ENCODE measurements around the gene FAM219B.

FAM219B gene

DNA sequence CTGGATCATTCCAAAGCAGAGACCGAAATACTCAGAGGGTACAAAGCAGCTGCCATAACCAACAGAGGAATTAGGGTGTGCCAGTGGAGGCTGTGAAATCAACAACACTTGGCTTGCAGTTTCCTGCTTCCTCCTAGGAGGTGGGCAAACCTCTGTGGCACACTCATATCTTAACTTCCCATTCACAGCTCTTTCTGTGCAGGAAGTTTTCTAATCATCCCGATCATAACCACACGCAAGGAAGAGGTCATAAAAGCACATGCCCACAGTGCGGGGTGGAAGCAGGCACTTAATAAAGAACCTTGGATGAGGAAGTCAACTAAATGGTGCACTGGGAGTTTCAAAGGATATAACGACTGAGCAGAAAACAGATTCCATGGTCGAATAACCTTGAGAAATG, 38.6 kb downstream of the FAM219B start:
- Histone ChIP-seq H3K4me3 (ENCODE audit: low read depth in 1 of 5, low read length in 5 of 5) (no peak overlapping the region), H3K27ac (ENCODE audit: low read depth, low read length) (no peak overlapping the region), H3K9me3 (ENCODE audit: control insufficient read depth in 5 of 5, low read length in 5 of 5) (no peaks in the 10 kb centered on the region), H3K4me1 (ENCODE audit: control insufficient read depth in 5 of 5, insufficient read depth in 5 of 5, low read length in 5 of 5) (peaks cover 9 to 73% (median 62%) of the 10 kb centered on the region in 5 donors), H3K27me3 (ENCODE audit: control insufficient read depth in 5 of 5, insufficient read depth in 4 of 5, low read length in 5 of 5) (no peaks in the 10 kb centered on the region), H3K9ac (ENCODE audit: low read length in 5 of 5) (peak overlapping the region in 1 of 5 donors; percentile 23), H3K36me3 (ENCODE audit: control insufficient read depth in 5 of 5, insufficient read depth in 5 of 5, low read length in 5 of 5) (peaks cover 0 to 7% (median 2%) of the 10 kb centered on the region in 5 donors)

DNA sequence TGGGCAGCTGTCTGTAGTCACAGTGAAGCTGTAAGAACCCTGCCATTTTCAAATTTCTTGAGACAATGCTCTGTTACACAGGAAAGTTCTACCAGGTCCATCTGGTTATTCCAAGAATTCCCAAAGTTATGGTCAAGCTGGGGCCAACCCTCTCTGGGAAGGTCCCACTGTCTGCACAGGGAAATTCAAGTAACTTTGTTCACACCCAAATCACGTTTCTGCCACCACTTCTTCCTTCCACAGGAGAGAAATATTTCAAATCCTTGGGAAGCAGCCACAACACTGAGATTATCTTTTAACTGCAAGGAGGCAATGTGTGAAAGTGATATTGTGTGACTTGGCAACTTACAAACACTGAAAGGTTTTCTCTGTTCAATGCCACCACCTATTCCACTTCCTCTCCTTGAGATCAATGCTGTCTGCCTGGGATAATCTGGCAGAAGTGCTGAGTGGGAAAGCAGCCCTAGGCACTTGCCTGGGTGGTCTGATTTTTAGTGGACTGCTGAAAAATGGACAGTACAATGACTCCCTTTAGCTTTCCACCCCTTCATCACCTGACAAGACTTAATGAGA, 39.1 kb downstream of the FAM219B start:
- no peak overlapping the region for H3K4me3 ChIP-seq (ENCODE audit: low read depth in 1 of 5, low read length in 5 of 5)
- peaks cover 0 to 7% (median 2%) of the 10 kb centered on the region in 5 donors for H3K36me3 ChIP-seq (ENCODE audit: control insufficient read depth in 5 of 5, insufficient read depth in 5 of 5, low read length in 5 of 5)
- peak overlapping the region in 1 of 5 donors; percentile 23 for H3K9ac ChIP-seq (ENCODE audit: low read length in 5 of 5)
- H3K27ac ChIP-seq (ENCODE audit: low read depth, low read length), result no peak overlapping the region
- H3K9me3 ChIP-seq (ENCODE audit: control insufficient read depth in 5 of 5, low read length in 5 of 5), result no peaks in the 10 kb centered on the region
- no peaks in the 10 kb centered on the region for H3K27me3 ChIP-seq (ENCODE audit: control insufficient read depth in 5 of 5, insufficient read depth in 4 of 5, low read length in 5 of 5)
- H3K4me1 ChIP-seq (ENCODE audit: control insufficient read depth in 5 of 5, insufficient read depth in 5 of 5, low read length in 5 of 5), result peaks cover 9 to 70% (median 59%) of the 10 kb centered on the region in 5 donors

DNA sequence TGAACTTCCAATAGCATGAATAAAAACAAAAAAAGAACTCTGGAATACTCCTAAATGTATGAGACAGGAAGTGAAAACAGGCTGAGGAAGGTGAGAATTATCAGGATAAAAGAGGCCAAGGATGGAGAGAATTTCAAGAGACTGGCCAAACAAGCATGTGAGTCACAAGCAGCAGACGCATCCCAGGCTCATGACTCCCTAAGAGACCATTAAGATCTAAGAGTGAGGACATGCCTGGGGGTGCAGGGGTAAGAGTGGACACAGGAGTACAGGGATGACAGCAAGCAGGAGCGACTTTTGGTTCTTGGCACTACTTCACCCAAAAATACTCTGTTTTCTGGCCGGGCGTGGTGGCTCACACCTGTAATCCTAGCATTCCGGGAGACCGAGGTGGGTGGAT, 40.6 kb downstream of the FAM219B start:
- Histone ChIP-seq H3K9ac (ENCODE audit: low read length in 5 of 5) (no peak overlapping the region), H3K4me1 (ENCODE audit: control insufficient read depth in 5 of 5, insufficient read depth in 5 of 5, low read length in 5 of 5) (peaks cover 9 to 56% (median 49%) of the 10 kb centered on the region in 5 donors), H3K27ac (ENCODE audit: low read depth, low read length) (no peak overlapping the region), H3K27me3 (ENCODE audit: control insufficient read depth in 5 of 5, insufficient read depth in 4 of 5, low read length in 5 of 5) (no peaks in the 10 kb centered on the region), H3K36me3 (ENCODE audit: control insufficient read depth in 5 of 5, insufficient read depth in 5 of 5, low read length in 5 of 5) (peaks cover 0 to 7% (median 2%) of the 10 kb centered on the region in 5 donors), H3K9me3 (ENCODE audit: control insufficient read depth in 5 of 5, low read length in 5 of 5) (no peaks in the 10 kb centered on the region), H3K4me3 (ENCODE audit: low read depth in 1 of 5, low read length in 5 of 5) (no peak overlapping the region)

DNA sequence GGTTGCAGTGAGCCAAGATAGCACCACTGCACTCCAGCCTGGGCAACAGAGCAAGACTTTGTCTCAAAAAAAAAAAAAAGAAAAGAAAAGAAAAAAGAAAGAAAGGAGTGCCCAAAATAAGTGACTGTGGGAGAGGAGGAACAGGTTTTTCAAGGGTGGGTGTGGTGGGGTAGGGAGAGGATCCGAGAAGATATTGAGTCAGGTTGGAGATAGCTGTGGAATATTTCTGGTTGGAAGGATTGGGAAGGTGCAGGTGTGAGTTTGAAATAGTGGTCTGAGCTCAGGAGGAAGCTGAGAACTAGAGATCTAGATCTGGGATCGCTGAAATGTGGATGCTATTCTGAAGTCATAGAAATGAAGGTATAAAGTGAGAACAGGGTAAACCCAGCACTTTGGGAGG, 41.3 kb downstream of the FAM219B start:
- no peak overlapping the region for H3K9ac ChIP-seq (ENCODE audit: low read length in 5 of 5)

DNA sequence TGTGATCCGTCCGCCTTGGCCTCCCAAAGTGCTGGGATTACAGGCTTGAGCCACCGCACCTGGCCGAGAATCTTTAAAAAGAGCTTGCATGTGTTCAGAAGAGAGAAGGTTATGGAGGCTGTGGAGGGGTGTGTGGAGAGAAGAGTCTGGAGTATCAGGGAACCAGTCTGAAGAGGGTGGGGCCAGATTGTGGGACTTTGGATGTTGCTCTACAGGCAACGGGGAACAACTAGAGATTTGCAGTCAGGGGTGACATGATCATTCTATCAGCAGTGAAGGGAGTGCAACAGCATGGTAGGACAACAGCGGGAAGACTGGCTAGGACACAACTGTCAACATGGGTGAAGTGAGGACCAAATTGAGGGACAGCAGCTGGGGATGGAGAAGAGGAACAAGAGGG, 42.4 kb downstream of the FAM219B start:
- Histone ChIP-seq H3K9me3 (ENCODE audit: control insufficient read depth in 5 of 5, low read length in 5 of 5) (no peaks in the 10 kb centered on the region), H3K9ac (ENCODE audit: low read length in 5 of 5) (peak overlapping the region in 1 of 5 donors; percentile 12), H3K36me3 (ENCODE audit: control insufficient read depth in 5 of 5, insufficient read depth in 5 of 5, low read length in 5 of 5) (peaks cover 0 to 7% (median 2%) of the 10 kb centered on the region in 5 donors), H3K27me3 (ENCODE audit: control insufficient read depth in 5 of 5, insufficient read depth in 4 of 5, low read length in 5 of 5) (no peaks in the 10 kb centered on the region), H3K27ac (ENCODE audit: low read depth, low read length) (no peak overlapping the region), H3K4me1 (ENCODE audit: control insufficient read depth in 5 of 5, insufficient read depth in 5 of 5, low read length in 5 of 5) (peaks cover 2 to 45% (median 33%) of the 10 kb centered on the region in 5 donors), H3K4me3 (ENCODE audit: low read depth in 1 of 5, low read length in 5 of 5) (no peak overlapping the region)

More for the DNA sequence above, 41.3 kb downstream of the FAM219B start:
- Histone ChIP-seq H3K27ac (ENCODE audit: low read depth, low read length) (no peak overlapping the region), H3K4me3 (ENCODE audit: low read depth in 1 of 5, low read length in 5 of 5) (no peak overlapping the region), H3K9me3 (ENCODE audit: control insufficient read depth in 5 of 5, low read length in 5 of 5) (no peaks in the 10 kb centered on the region), H3K27me3 (ENCODE audit: control insufficient read depth in 5 of 5, insufficient read depth in 4 of 5, low read length in 5 of 5) (no peaks in the 10 kb centered on the region), H3K4me1 (ENCODE audit: control insufficient read depth in 5 of 5, insufficient read depth in 5 of 5, low read length in 5 of 5) (peaks cover 7 to 48% (median 41%) of the 10 kb centered on the region in 5 donors), H3K36me3 (ENCODE audit: control insufficient read depth in 5 of 5, insufficient read depth in 5 of 5, low read length in 5 of 5) (peaks cover 0 to 7% (median 2%) of the 10 kb centered on the region in 5 donors)

DNA sequence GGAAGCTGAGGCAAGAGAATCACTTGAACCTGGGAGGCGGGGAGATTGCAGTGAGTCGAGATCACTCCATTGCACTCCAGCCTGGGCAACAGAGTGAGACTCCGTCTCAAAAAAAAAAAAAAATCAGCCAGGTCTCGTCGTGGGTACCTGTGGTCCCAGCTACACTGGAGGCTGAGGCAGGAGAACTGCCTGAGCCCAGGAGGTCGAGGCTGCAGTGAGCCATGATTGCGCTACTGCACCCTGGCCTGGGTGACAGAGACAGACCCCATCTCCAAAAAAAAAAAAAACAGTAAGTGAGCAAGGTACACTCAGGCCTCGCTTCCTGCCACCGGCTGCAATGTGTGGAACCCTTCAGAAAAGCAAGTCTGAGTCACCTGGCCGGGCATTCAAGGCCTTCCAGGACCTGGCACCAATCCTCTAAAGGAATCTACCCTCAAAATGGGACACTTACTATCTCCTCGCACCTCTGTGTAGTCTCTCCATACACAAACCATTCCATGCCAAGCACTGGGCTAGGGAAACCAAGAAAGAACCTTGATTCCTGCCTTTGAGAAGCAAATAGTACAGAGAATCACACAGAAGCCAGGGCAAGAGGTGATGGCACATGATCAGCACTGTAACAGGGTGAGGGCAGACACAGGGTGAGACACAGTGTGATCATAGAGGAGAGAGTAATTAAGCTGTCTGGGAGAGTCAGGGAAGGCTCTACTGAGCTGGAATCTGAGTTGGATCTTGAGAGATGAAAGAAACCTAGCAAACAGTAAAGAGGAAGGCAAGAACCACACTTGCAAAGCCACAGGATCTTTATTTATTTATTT, 43.2 kb downstream of the FAM219B start:
- H3K27me3 ChIP-seq (ENCODE audit: control insufficient read depth in 5 of 5, insufficient read depth in 4 of 5, low read length in 5 of 5), result no peaks in the 10 kb centered on the region
- peaks cover 2 to 44% (median 30%) of the 10 kb centered on the region in 5 donors for H3K4me1 ChIP-seq (ENCODE audit: control insufficient read depth in 5 of 5, insufficient read depth in 5 of 5, low read length in 5 of 5)
- H3K4me3 ChIP-seq (ENCODE audit: low read depth in 1 of 5, low read length in 5 of 5), result no peak overlapping the region
- H3K9ac ChIP-seq (ENCODE audit: low read length in 5 of 5), result no peak overlapping the region
- H3K36me3 ChIP-seq (ENCODE audit: control insufficient read depth in 5 of 5, insufficient read depth in 5 of 5, low read length in 5 of 5), result peaks cover 0 to 7% (median 2%) of the 10 kb centered on the region in 5 donors
- H3K9me3 ChIP-seq (ENCODE audit: control insufficient read depth in 5 of 5, low read length in 5 of 5), result no peaks in the 10 kb centered on the region
- no peak overlapping the region for H3K27ac ChIP-seq (ENCODE audit: low read depth, low read length)

DNA sequence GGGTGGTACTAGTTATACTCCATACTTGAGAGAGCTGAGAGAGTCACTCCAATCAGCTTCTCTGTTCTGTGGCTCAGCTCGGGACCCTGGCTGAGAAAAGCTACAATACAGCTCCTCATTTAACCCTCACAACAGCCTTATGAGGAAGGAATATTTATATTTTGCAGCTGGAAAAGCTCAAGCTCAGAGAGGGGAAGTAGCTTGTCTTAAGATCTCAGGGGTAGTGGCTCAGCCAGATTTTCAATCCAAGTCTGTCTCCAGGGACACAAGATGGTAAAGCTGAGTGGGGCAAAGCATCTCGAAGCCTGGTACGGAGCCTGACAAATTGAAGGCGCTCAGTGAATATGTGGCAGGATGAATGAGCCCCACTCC, 48.3 kb downstream of the FAM219B start:
- no peak overlapping the region for H3K4me3 ChIP-seq (ENCODE audit: low read depth in 1 of 5, low read length in 5 of 5)
- H3K27ac ChIP-seq (ENCODE audit: low read depth, low read length), result no peak overlapping the region
- no peaks in the 10 kb centered on the region for H3K27me3 ChIP-seq (ENCODE audit: control insufficient read depth in 5 of 5, insufficient read depth in 4 of 5, low read length in 5 of 5)
- H3K4me1 ChIP-seq (ENCODE audit: control insufficient read depth in 5 of 5, insufficient read depth in 5 of 5, low read length in 5 of 5), result peaks cover 3 to 36% (median 16%) of the 10 kb centered on the region in 5 donors
- no peaks in the 10 kb centered on the region for H3K9me3 ChIP-seq (ENCODE audit: control insufficient read depth in 5 of 5, low read length in 5 of 5)
- peaks cover 0 to 17% (median 11%) of the 10 kb centered on the region in 5 donors for H3K36me3 ChIP-seq (ENCODE audit: control insufficient read depth in 5 of 5, insufficient read depth in 5 of 5, low read length in 5 of 5)
- H3K9ac ChIP-seq (ENCODE audit: low read length in 5 of 5), result no peak overlapping the region

DNA sequence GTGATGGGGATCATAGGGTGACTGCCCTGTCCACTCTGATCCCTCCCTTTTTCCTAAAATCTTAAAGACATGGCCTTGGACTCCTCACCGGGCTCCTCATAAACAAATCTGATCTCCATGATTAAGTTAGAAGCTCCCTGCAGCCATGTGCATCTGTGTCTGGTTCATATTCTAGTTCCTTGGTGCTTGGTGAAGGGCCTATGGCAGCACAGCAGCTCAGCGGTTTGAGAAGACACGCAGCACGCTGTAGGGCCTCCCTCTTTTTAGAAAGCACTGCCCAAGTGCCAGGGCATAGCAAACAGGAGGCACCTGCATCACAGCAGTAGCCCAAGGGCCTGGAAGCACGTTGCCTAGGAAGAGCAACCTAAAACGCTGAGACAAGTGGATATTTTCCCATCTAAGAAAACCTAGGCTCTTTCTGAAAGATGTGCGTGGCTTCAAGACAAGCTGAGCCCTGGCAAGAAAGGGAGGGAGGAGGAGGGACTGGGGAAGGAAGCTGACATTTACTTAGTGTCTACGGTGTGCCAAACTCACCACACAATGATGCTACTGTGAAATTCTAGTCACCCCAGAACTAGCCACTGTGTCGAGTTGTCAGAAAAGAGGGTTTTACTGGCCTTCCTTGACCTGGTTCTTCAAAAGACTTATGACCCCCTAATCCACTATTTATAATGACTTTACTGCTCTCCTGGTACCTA, 48.8 kb downstream of the FAM219B start:
- H3K4me3 ChIP-seq (ENCODE audit: low read depth in 1 of 5, low read length in 5 of 5), result no peak overlapping the region
- peaks cover 3 to 36% (median 16%) of the 10 kb centered on the region in 5 donors for H3K4me1 ChIP-seq (ENCODE audit: control insufficient read depth in 5 of 5, insufficient read depth in 5 of 5, low read length in 5 of 5)
- H3K9ac ChIP-seq (ENCODE audit: low read length in 5 of 5), result no peak overlapping the region
- no peaks in the 10 kb centered on the region for H3K9me3 ChIP-seq (ENCODE audit: control insufficient read depth in 5 of 5, low read length in 5 of 5)
- peaks cover 0 to 22% (median 17%) of the 10 kb centered on the region in 5 donors for H3K36me3 ChIP-seq (ENCODE audit: control insufficient read depth in 5 of 5, insufficient read depth in 5 of 5, low read length in 5 of 5)
- H3K27me3 ChIP-seq (ENCODE audit: control insufficient read depth in 5 of 5, insufficient read depth in 4 of 5, low read length in 5 of 5), result no peaks in the 10 kb centered on the region
- no peak overlapping the region for H3K27ac ChIP-seq (ENCODE audit: low read depth, low read length)

DNA sequence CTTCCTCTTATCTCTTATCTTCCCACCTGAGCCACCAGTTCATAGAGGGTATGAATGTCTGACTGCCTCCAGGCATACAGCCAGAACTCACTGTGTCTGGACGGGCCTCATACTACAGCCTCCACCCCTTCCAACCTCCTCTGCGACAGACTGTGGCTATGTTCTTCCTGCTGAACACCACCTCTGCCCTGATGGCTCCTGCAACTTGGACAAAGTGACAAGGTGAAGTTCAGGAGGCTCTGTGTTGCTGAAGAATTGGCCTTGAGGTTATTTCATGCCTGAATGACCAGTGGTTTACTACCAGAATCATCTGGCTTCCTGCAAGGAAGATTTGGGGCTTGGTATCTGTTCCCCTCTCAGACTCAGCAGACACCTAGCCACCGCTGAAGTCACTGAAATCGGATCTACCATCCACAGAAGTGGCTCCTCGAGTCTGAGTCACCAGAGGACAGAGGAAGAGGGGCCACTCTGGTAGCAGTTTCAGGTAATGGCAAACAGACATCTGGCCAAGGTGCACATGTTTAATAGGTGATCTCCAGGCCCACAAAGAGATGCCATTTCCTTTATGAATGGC, 49.5 kb downstream of the FAM219B start:
- H3K9me3 ChIP-seq (ENCODE audit: control insufficient read depth in 5 of 5, low read length in 5 of 5), result no peaks in the 10 kb centered on the region
- no peaks in the 10 kb centered on the region for H3K27me3 ChIP-seq (ENCODE audit: control insufficient read depth in 5 of 5, insufficient read depth in 4 of 5, low read length in 5 of 5)
- no peak overlapping the region for H3K4me3 ChIP-seq (ENCODE audit: low read depth in 1 of 5, low read length in 5 of 5)
- peaks cover 0 to 29% (median 23%) of the 10 kb centered on the region in 5 donors for H3K36me3 ChIP-seq (ENCODE audit: control insufficient read depth in 5 of 5, insufficient read depth in 5 of 5, low read length in 5 of 5)
- no peak overlapping the region for H3K27ac ChIP-seq (ENCODE audit: low read depth, low read length)
- peaks cover 3 to 36% (median 16%) of the 10 kb centered on the region in 5 donors for H3K4me1 ChIP-seq (ENCODE audit: control insufficient read depth in 5 of 5, insufficient read depth in 5 of 5, low read length in 5 of 5)
- H3K9ac ChIP-seq (ENCODE audit: low read length in 5 of 5), result no peak overlapping the region
